Gastrocnemius medialis (tissue), 4 donors: ENCODE results near the gene IGSF9B.

Experiments used
- POLR2A ChIP-seq, 2 donors: fragments of 450-650 bp; IDR thresholded peaks; one replicate each; pipeline ENCODE4 v1.6.1; 2017; ENCODE audit warnings: antibody characterized with exemption in 2 of 2, mild to moderate bottlenecking in 2 of 2, moderate library complexity in 2 of 2
- TF ChIP-seq, protein P1 (sequence below), 5 experiments: fragments of 450-650 bp in 3 of 5; fragments of 200-600 bp in 2 of 5; sonication (generic) in 2 of 5; IDR thresholded peaks in 4 of 5; conservative IDR thresholded peaks in 1 of 5; 1 replicate in 4 of 5; 2 replicates in 1 of 5; pipeline ENCODE4 v1.5.1; 2016 to 2019; ENCODE audit warnings: antibody characterized with exemption in 5 of 5, mild to moderate bottlenecking in 3 of 5, moderate library complexity in 3 of 5

DNA sequence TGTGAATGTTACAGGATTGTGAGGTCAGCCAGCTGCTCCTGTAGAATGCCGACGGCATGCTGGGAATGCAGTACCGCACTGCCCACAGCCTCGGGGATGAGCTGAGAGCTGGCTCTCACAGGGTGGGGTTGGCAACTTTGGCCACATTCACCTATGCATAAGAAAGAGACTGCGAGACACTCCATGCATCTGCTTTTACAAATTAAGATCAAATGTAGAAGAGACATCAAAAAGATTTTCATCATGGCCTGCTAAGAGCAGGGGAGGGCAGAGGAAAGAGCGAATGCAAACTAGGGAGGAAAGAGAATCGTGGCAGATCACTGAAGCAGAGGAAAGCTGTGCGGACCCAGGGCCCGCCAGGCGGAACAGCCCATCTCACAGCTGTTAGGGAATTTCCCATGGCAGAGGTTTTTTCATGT lies 61.7 kb downstream of the IGSF9B start:
- TF ChIP-seq, protein P1, sequence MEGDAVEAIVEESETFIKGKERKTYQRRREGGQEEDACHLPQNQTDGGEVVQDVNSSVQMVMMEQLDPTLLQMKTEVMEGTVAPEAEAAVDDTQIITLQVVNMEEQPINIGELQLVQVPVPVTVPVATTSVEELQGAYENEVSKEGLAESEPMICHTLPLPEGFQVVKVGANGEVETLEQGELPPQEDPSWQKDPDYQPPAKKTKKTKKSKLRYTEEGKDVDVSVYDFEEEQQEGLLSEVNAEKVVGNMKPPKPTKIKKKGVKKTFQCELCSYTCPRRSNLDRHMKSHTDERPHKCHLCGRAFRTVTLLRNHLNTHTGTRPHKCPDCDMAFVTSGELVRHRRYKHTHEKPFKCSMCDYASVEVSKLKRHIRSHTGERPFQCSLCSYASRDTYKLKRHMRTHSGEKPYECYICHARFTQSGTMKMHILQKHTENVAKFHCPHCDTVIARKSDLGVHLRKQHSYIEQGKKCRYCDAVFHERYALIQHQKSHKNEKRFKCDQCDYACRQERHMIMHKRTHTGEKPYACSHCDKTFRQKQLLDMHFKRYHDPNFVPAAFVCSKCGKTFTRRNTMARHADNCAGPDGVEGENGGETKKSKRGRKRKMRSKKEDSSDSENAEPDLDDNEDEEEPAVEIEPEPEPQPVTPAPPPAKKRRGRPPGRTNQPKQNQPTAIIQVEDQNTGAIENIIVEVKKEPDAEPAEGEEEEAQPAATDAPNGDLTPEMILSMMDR (IDR thresholded peaks at IDR 0.05 in 4 of 5, conservative IDR thresholded peaks at IDR 0.05 in 1 of 5) = no peak
- no peak for TF ChIP-seq POLR2A (IDR thresholded peaks at IDR 0.05)
